ENCODE results near the gene CLDN7.

The CLDN7 gene, protein sequence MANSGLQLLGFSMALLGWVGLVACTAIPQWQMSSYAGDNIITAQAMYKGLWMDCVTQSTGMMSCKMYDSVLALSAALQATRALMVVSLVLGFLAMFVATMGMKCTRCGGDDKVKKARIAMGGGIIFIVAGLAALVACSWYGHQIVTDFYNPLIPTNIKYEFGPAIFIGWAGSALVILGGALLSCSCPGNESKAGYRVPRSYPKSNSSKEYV

DNA sequence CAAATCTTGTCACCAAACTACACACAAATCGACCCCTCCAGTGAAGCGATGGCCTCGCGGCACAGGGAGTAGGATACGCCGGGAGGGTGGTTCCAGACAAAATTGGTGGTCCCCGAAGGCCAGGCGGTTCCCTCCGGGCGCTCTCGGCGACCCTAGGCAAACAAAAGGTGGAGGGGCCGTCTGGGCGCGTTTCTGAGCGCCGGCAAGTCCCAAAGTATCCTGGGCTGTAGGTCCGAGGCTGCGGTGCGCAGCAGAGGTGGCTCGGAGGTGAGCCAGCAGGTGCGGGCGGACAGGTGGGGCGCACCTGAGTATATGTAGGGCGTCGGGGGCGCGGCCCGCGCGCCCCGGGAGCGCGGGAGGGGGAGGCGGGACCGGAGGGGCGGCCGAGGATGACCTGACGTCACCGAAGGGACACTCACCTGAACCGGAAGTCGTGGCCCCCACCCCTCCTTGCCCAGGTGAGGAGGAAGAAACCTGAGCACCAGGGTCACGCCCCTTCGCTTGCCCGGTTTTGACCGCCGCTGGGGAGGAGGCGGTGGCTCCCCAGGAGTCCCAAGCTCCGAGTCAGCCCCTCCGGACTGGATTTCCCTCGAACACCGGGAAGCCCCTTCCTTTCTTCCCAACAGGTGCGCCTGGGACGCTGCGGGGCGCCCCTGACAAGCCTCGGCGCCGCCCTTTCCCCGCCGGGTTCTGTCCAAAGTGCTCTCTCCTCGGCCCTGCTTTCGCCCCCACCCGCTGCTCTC lies at the start of gene CLDN7:
Gene CLDN7, minus strand, starts transcription at position 287 of the 743 bp plus-strand sequence. CDS start 435 bp downstream, outside the sequence.
- peak; percentile 81 for DNase-seq

- DNase-seq: no peak
Measured at GRCh38 chr17:7311110-7311705, 48.9 kb upstream of the CLDN7 start.

DNA sequence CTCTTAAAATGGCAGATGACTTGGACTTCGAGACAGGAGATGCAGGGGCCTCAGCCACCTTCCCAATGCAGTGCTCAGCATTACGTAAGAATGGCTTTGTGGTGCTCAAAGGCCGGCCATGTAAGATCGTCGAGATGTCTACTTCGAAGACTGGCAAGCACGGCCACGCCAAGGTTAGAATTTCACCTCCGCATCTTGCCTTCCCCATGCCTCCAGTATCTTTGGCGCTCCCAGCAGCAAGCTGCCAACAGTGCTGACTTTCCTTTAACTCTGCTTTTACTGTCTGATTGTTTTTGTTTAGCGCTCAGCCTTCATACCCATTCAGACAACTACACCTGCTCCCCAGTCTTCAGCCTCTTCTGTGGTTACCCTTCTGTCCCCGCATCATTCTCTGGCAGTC lies 47.4 kb upstream of the CLDN7 start:
- DNase-seq: no peak

- peak; percentile 10 for DNase-seq
Measured at GRCh38 chr17:7308625-7309433, 46.6 kb upstream of the CLDN7 start.

GRCh38 chr17:7307686-7308624 lies 45.7 kb upstream of the CLDN7 start:
- DNase-seq: no peak

DNA sequence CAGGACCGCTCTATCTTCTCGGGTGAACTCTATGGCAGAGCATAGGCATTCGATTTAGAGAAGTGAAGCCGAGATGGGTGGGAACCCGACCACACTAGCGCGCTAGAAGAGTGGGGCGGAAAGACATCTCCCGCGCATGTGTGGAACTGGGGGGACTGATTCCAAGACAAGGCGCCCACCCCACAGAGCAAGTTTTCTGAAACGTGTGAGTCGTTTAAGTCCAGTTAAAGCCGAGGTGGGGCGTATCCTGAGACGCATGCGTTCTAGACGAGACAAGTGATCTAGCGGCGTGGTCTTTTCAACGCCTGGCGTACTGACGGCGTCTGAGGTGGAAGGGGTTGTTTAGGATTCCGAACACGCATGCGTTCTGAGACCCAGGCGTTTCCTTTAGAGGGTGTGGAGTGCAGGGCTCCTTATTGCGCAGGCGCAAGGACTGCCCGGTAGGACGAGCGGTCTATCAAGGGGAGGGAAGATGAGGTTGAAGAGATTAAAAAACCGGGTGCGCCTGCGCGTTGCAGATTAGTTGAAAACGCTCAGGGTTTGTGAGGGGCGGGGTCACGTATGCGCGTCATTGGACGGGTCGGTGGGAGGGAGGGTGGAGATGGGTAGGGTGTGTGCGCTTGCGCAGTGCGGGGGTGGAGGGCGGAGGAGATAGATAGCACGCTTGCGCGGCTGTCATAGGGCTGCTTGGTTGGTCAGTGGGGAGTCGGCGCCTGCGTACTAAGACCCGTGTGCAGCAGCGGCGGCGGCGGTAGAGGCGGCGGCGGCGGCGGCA lies 44.8 kb upstream of the CLDN7 start, which contains the start of gene EIF5A:
Gene EIF5A, plus strand, starts transcription at position 718 of the 775 bp plus-strand sequence. CDS start 2,008 bp downstream, outside the sequence.
- peak; percentile 95 for DNase-seq

DNA sequence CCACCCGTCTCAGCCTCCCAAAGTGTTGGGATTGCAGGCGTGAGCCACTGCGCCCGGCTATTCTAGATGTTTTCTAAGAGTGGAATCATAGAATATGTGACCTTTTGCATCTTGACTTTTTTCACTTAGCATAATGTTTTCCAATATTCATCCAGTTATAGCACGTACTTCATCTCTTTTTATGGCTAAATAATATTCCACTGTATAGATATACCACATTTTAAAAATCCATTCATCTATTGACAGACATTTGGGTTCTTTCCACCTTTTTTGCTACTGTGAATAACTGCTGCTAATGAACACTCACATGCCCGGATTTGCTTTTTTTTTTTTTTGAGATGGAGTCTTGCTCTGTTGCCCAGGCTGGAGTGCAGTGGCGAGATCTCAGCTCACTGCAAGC lies 41.9 kb upstream of the CLDN7 start:
- no peak for DNase-seq

DNA sequence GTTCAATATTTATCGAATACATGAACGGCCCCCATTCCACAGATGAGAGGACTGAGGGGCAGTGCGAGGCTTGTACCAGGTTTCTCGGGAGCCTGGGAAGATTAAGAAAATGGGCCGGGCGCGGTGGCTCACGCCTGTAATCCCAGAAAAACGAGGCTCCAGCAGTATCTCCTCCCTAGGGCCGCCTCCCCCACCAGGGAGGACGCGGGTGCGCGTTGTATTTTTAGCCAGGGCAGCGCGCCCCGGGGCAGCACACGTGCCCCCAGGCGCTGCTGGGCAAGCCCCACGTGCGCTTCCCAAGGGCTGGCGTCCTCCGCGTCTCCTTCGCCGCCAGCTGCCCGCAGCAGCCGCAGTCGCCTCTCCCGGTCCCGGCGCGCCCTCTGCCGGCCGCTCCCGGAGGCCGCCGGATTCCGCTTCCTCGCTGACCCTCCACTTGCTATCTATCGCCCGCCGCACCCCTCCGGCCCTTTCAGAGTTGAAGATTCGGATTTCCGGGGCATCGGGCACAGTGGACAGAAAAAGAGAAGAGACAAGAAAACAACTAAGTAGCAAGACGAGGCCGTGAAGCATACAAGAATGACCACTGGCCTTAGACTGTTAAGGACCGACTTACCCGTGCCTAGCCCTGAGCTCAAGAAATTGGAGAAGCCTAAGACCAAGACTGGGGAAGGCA lies 34.0 kb upstream of the CLDN7 start:
- DNase-seq: peak; percentile 43

- DNase-seq: no peak
Measured at GRCh38 chr17:7295230-7296180, 33.2 kb upstream of the CLDN7 start.

DNA sequence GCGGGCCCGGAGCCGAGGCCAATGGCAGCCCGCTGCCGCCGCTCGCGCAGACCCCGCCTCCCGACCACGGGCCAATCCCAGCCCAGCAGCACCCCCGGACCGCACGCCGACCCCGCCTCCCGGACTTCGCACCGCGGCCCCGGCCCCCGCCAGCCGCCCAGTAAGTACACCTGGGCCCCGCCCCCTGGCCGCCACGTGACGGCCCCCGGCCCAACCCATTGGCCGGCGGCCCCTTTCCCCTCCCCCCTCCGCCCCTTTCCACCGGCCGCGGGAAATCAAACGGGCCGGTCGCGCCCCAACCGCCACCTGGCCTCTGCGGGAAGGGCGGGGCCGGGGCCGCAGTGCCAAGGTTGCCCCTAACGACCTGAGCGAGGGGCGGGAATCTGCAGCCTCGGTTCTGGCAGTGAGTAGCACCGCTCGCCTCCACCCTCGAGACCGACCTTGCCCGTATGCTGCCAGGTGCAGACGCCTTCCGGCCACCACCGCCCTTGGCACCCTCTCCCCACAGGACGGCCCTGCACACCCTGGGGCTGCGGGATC lies 32.4 kb upstream of the CLDN7 start, which contains the start of gene YBX2:
Gene YBX2, minus strand, starts transcription at position 26 of the 540 bp plus-strand sequence. CDS start 139 bp downstream, outside the sequence.
- peak; percentile 81 for DNase-seq

- DNase-seq: peak; percentile 20
Measured at GRCh38 chr17:7293816-7294613, 31.7 kb upstream of the CLDN7 start.

DNA sequence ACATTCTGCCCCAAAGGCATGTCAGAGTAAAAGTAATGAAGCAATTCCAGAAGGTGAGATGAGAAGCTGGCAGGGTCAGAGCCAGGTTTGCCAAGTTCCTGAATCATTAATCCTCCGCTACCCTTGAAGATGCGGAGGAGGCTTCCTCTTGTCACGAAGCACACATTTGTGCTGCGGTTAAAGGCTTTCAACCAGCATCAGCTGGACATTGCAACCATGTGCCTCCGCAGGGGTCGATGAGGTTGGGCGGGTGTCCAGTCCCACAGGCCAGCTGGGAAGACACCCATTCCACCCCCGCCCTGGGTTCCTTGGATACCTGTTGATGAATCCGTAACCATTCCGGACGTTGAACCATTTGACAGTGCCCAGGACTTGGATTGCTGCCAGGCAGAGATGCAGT lies 30.9 kb upstream of the CLDN7 start:
- DNase-seq: no peak

DNA sequence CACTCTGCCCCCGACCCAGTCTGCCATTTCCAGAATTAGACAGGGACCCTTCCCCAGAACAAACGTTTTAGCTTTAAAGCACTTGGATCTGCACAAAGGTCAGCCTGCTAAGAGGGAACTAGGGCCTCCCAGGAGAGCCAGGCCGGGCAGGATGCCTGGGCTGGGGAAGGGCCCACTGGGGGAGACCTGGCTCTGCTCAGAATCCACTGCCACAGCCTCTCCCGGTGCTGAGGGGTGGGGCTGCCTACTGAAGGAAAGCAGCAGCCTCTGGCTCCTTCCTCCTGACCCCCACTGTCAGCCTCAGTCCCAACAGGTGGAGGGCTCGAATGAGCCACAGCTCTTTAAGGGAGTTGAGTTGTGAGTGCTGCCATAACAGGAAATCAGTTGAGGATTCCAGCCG lies 30.5 kb upstream of the CLDN7 start:
- DNase-seq: no peak

DNA sequence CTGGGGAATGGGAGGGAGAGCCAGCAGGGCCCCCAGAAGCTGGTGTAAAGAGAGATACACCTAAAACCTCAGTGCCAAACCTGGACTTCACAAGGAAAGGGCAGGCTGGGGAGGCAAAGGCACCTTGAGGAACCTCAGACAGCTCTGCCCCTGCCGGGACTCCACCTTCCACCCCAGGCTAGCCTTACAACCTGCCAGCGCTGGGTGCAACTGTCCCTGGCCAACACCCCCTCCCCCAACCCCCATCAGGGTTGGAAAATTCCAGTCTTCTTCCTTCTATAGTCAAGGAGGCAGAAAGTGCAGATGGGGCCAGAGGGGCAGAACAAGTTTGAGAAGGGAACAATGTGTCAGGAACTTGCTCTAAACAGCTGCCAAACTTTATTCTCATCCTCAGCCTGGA lies 29.9 kb upstream of the CLDN7 start:
- DNase-seq: no peak

DNA sequence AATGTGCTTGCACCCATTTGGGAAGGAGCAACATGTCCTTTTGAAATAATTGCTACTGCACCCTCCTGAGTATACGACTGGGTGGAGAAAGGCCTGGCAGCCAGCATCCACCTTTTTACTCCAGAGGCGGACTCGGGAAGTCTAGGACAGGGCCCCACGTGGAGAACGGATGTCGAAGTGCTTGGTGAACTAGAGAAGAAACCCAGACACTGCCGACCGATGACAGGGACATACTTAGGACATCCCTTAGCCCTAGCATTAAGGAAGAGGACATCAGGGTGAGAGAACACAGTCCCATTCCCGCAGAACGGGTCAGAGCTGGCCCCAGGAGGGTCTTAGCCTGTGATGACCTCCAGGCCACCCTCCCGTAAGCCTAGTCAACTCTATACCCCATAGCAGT lies 28.4 kb upstream of the CLDN7 start:
- no peak for DNase-seq

DNA sequence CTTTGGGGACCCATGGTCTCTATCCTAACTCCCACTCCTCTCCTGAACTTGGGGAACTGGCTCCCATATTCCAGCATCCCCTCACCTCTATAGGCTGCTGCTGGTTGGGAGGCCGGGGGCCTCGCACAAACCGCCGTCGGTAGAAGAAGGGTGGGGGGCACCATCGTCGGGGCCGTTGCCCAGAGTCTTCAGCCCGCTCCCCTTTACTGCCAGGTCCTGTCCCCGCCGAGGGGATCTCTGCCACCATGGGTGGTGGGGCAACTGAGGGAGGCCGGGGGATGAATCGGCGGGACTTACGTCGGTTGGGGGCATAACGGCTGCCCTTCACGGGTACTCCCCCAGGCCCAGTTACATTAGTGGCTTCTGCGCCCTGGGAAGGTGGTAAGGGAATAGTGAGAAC lies 27.9 kb upstream of the CLDN7 start:
- no peak for DNase-seq

DNA sequence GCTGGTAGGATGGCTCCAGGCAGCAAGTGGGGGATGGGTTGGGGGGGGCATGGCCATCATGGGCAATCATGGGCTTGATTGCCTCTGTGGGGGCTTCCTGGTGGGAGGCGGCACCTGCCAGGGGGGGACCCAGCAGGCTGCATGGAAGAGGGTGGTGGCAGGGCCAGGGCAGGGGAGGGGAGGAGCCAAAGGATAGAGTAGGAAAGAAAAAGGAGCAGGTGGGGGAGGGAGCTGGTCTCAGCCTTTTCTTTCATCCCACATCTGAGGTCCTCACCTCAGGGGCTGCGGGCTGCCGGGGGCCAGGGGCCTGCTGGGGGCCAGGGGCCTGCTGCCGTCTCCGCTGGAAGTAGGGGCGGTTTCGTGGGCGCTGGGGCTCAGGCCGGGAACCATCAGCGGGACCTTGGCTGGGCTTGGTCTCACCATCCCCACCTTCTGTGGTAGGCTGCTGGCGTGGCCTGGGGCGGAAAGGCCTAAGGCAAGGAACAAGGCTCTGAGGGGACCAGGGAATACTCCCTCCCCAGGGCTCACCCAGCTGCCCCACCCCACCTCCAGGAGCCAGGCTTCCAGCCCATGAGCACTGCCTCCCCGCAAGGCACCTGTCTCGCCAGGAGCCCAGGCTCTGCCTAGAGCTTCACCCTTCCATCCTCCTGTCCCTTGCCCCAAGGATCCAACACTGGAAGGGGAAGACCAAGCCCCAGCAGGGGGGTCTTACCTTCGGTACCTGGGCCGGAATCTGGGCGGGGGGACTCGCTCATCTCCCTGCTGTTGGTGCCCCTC lies 27.2 kb upstream of the CLDN7 start:
- DNase-seq: no peak

Measured in DMS153 (cell line).